GM23248 (cell line): ENCODE data around the gene ZC3H18. TPM values are rescaled to one million over a fixed set of nuclear protein-coding genes. Genes with fewer than 3 reads are reported as not detected.

Source experiments
- DNase-seq: peaks from one replicate; pipeline ENCODE4 v3.0.0-alpha.2; 2015
- H2AFZ ChIP-seq: fragments of 200-600 bp; sonication (generic); 2 replicates; pipeline ENCODE4 v1.6.1; 2016; ENCODE audit warnings: antibody characterized with exemption
- H3F3A ChIP-seq: fragments of 200-600 bp; sonication (generic); 2 replicates; pipeline ENCODE4 v1.6.1; 2016; ENCODE audit warnings: mild to moderate bottlenecking, antibody characterized with exemption, mixed run types; ENCODE audit not compliant: insufficient read depth
- H3K27ac ChIP-seq: fragments of 200-600 bp; sonication (generic); 2 replicates; pipeline ENCODE4 v1.5.1; 2016; ENCODE audit warnings: mild to moderate bottlenecking
- H3K27me3 ChIP-seq: fragments of 200-600 bp; sonication (generic); replicated peaks from 2 replicates; pipeline ENCODE4 v1.6.1; 2016; ENCODE audit warnings: mild to moderate bottlenecking; ENCODE audit not compliant: insufficient read depth
- H3K36me3 ChIP-seq: fragments of 200-600 bp; sonication (generic); 2 replicates; pipeline ENCODE4 v1.6.1; 2016; ENCODE audit warnings: low read depth, mild to moderate bottlenecking
- H3K4me1 ChIP-seq: fragments of 200-600 bp; sonication (generic); 2 replicates; pipeline ENCODE4 v1.6.1; 2016; ENCODE audit warnings: mild to moderate bottlenecking; ENCODE audit not compliant: insufficient read depth
- H3K4me2 ChIP-seq: fragments of 200-600 bp; sonication (generic); one replicate; pipeline ENCODE4 v1.6.1; 2016; ENCODE audit warnings: mild to moderate bottlenecking; ENCODE audit not compliant: unreplicated experiment
- H3K4me3 ChIP-seq: fragments of 200-600 bp; sonication (generic); 2 replicates; pipeline ENCODE4 v1.5.1; 2016; ENCODE audit warnings: mild to moderate bottlenecking
- H3K79me2 ChIP-seq: fragments of 200-600 bp; sonication (generic); 2 replicates; pipeline ENCODE4 v1.6.1; 2016; ENCODE audit warnings: mild to moderate bottlenecking; ENCODE audit not compliant: insufficient read depth
- H3K9ac ChIP-seq: fragments of 200-600 bp; sonication (generic); 2 replicates; pipeline ENCODE4 v1.6.1; 2016; ENCODE audit warnings: mild to moderate bottlenecking
- H3K9me2 ChIP-seq: fragments of 200-600 bp; sonication (generic); 2 replicates; pipeline ENCODE4 v1.6.1; 2016; ENCODE audit warnings: mixed run types, mild to moderate bottlenecking, moderate library complexity; ENCODE audit not compliant: insufficient read depth
- H3K9me3 ChIP-seq: fragments of 200-600 bp; sonication (generic); one replicate; pipeline ENCODE4 v1.6.1; 2017; ENCODE audit warnings: low read depth
- H4K20me1 ChIP-seq: fragments of 200-600 bp; sonication (generic); 2 replicates; pipeline ENCODE4 v1.6.0; 2016; ENCODE audit not compliant: insufficient read depth
- EZH2 ChIP-seq: fragments of 200-600 bp; sonication (generic); IDR thresholded peaks from 2 replicates; pipeline ENCODE4 v1.6.1; 2018; ENCODE audit warnings: antibody characterized with exemption, mild to moderate bottlenecking; ENCODE audit not compliant: insufficient read depth, poor library complexity, severe bottlenecking
- EZH2phosphoT487 ChIP-seq: fragments of 200-600 bp; sonication (generic); IDR thresholded peaks from 2 replicates; pipeline ENCODE4 v1.6.1; 2018; ENCODE audit warnings: antibody characterized with exemption, moderate library complexity, mild to moderate bottlenecking, low read depth; ENCODE audit not compliant: insufficient read depth
- WGBS, 2 experiments: methylation state at CpG; one replicate each; pipeline ENCODE4 v1.1.6; 2015 to 2017; ENCODE audit warnings: low lambda C conversion rate in 2 of 2, low coverage in 1 of 2; ENCODE audit errors: missing lambda C conversion rate in 2 of 2; 5-methylcytosine and 5-hydroxymethylcytosine counted together
- in situ Hi-C: fragments of 300-500 bp; cut with MboI; formaldehyde crosslinking; loops from 2 replicates; pipeline ENCODE4 v1.15.0; 2020
- polyA plus RNA-seq: library from polyadenylated mRNA; unstranded; fragments of >200 nt; fragmentation: Nextera tagmentation; extraction: Ambion mirVana; gene quantifications from 2 replicates; pipeline ENCODE4 v1.2.1, GENCODE V29; 2016
- total RNA-seq: library from RNA; depleted of rRNA; stranded (reverse); fragments of >200 nt; shearing (Covaris generic); gene quantifications from 2 replicates; pipeline ENCODE4 v1.2.3, GENCODE V29; 2014

ZC3H18 gene
- total and polyA plus RNA-seq, 2 experiments from 2014 or later, result 9.7 to 24.9 TPM

GRCh38 chr16:88645941-88646340 is 75.7 kb downstream of the ZC3H18 start:
- no peaks in the 10 kb centered on the region for H3K9me3 ChIP-seq
- no peak overlapping the region for H3K4me2 ChIP-seq
- no peak for TF ChIP-seq EZH2
- TF ChIP-seq EZH2phosphoT487, result no peak
- no peaks in the 10 kb centered on the region for H3K36me3 ChIP-seq
- WGBS, 2 experiments, result 92 to 93% methylated on average over 7 to 23 of the region's 23 CpGs
- no peak overlapping the region for H3K9ac ChIP-seq
- no peaks in the 10 kb centered on the region for H3K4me1 ChIP-seq
- no peaks in the 10 kb centered on the region for H4K20me1 ChIP-seq
- H3K79me2 ChIP-seq, result no peaks in the 10 kb centered on the region
- no peak overlapping the region for H2AFZ ChIP-seq
- H3K27me3 ChIP-seq, result 0 out of 2 replicates have a peak, but pooled peaks cover 4% of the 10 kb centered on the region
- no peak overlapping the region for H3K27ac ChIP-seq
- H3K4me3 ChIP-seq, result no peak overlapping the region
- no peak for DNase-seq
- in situ Hi-C loops, result no loop called here
- no peaks in the 10 kb centered on the region for H3F3A ChIP-seq
- H3K9me2 ChIP-seq, result no peaks in the 10 kb centered on the region

DNA sequence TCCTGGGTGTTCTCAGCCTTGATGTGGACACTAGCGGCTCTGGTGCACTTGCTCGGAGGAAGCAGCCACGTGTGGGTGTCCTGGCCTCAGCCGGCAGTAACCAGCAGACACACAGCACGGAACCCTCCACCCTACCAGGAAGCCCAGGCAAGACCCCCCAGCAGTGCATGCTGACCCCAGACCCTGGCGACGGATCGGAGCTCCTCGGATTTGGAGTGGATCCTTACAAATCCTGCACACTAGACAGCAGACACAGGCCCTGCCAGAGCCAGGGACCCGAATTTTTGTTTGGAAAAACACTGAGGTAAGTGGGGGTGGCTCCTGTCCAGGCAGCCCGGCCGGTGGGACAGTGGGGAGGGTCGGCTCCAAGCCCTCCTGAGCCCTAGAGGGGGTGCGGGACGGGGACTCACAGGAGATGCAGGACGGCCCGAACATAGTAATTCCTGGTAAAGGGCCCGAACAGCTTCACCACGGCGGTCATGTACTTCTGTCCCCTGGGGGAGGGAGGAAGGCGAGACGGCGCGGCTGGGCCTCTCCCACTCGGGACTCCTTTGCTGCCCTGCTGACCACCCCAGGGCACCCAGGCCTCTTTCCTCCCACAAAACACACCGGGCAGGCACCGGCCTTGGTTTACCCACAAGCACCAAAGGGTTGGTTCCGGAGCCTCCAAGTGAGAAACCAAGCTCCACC is 76.3 kb downstream of the ZC3H18 start:
- no peaks in the 10 kb centered on the region for H3K79me2 ChIP-seq
- H3K4me2 ChIP-seq, result no peak overlapping the region
- no peak overlapping the region for H3K9ac ChIP-seq
- no peak for TF ChIP-seq EZH2
- TF ChIP-seq EZH2phosphoT487, result no peak
- no peaks in the 10 kb centered on the region for H4K20me1 ChIP-seq
- 85 to 90% methylated on average over 16 to 27 of the region's 28 CpGs for WGBS, 2 experiments
- no peaks in the 10 kb centered on the region for H3K27me3 ChIP-seq
- H3F3A ChIP-seq, result no peaks in the 10 kb centered on the region
- H3K4me1 ChIP-seq, result no peaks in the 10 kb centered on the region
- H3K27ac ChIP-seq, result no peak overlapping the region
- H3K9me3 ChIP-seq, result no peaks in the 10 kb centered on the region
- no peaks in the 10 kb centered on the region for H3K36me3 ChIP-seq
- DNase-seq, result no peak
- in situ Hi-C loops, result no loop called here
- H3K9me2 ChIP-seq, result no peaks in the 10 kb centered on the region
- H3K4me3 ChIP-seq, result no peak overlapping the region
- H2AFZ ChIP-seq, result no peak overlapping the region

DNA sequence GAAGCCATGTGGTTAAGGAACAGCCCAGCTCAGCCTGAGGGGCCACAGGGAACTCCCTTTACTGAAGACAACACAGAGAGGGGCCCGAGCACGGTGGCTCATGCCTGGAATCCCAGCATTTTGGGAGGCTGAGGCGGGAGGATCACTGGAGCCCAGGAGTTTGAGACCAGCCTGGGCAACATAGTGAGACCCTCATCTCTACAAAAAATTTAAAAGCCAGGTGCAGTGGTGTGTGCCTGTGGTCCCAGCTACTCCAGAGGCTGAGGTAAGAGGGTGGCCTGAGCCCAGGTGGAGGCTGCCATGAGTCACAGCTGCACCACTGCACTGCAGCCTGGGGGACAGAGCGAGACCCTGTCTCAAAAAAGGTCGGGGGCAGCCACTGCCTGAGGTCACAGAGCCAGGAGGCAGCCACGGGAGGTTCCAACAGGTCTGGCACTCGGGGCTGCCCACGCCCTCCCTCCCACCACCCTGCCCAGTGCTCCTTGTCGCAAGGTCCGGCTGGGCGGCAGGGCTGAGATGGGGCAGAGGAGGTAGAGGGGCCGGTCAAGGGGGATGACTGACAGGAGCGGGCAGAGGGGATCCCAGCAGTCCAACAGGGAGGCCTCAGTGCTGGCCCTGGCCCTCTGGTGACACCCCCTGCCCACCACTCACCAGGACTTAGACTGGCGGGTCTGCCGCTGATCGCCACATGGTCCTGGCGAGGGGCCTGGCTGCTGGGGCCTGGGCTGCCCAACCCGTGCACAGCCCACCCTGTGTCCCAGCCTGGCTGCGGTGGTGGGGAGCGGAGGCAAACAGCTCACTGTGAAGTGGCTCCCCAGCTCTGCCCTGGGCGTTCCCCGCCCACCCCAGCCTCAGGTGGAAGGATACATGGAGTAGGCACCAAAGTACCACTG is 77.2 kb downstream of the ZC3H18 start:
- no peak overlapping the region for H2AFZ ChIP-seq
- no peaks in the 10 kb centered on the region for H3F3A ChIP-seq
- H3K9me2 ChIP-seq, result no peaks in the 10 kb centered on the region
- no peaks in the 10 kb centered on the region for H3K27me3 ChIP-seq
- in situ Hi-C loops, result no loop called here
- no peaks in the 10 kb centered on the region for H3K4me1 ChIP-seq
- 89 to 91% methylated on average over 13 to 22 of the region's 22 CpGs for whole genome bisulfite sequencing, 2 experiments
- no peak overlapping the region for H3K4me3 ChIP-seq
- H4K20me1 ChIP-seq, result no peaks in the 10 kb centered on the region
- TF ChIP-seq EZH2 (no peak), EZH2phosphoT487 (no peak)
- no peak overlapping the region for H3K9ac ChIP-seq
- no peak for DNase-seq
- H3K79me2 ChIP-seq, result no peaks in the 10 kb centered on the region
- no peaks in the 10 kb centered on the region for H3K36me3 ChIP-seq
- H3K4me2 ChIP-seq, result no peak overlapping the region
- H3K9me3 ChIP-seq, result no peaks in the 10 kb centered on the region
- H3K27ac ChIP-seq, result no peak overlapping the region

GRCh38 chr16:88649195-88649923 is 79.2 kb downstream of the ZC3H18 start:
- 83 to 87% methylated on average over 14 to 20 of the region's 20 CpGs for WGBS, 2 experiments
- Histone ChIP-seq H3K9me2 (no peaks in the 10 kb centered on the region), H3K27me3 (no peaks in the 10 kb centered on the region), H3K4me2 (peak overlapping the region; percentile 81), H3K36me3 (no peaks in the 10 kb centered on the region), H3K4me3 (peak overlapping the region; percentile 83), H4K20me1 (no peaks in the 10 kb centered on the region), H3K4me1 (no peaks in the 10 kb centered on the region), H3K79me2 (no peaks in the 10 kb centered on the region), H2AFZ (no peak overlapping the region), H3F3A (no peaks in the 10 kb centered on the region), H3K27ac (no peak overlapping the region), H3K9ac (no peak overlapping the region), H3K9me3 (no peaks in the 10 kb centered on the region)
- in situ Hi-C loops, result no loop called here
- TF ChIP-seq EZH2 (no peak), EZH2phosphoT487 (no peak)
- no peak for DNase-seq
